Activated CD8-positive, alpha-beta memory T cell treated with anti-CD3 and anti-CD28 coated beads for 48 hours (primary cell): ENCODE results near the gene TSEN15.
"Not testable (repeated sequence)": the region's sequence is repeated elsewhere in the genome, so short reads cannot be mapped to it uniquely, and the experiment has no call there.

ENCODE experiments used
- DNase-seq, 3 experiments: peaks; one replicate each; pipeline ENCODE4 v3.0.0-alpha.2; 2020; ENCODE audit warnings: low read depth in 2 of 3, low spot score in 2 of 3

TSEN15 gene

DNA sequence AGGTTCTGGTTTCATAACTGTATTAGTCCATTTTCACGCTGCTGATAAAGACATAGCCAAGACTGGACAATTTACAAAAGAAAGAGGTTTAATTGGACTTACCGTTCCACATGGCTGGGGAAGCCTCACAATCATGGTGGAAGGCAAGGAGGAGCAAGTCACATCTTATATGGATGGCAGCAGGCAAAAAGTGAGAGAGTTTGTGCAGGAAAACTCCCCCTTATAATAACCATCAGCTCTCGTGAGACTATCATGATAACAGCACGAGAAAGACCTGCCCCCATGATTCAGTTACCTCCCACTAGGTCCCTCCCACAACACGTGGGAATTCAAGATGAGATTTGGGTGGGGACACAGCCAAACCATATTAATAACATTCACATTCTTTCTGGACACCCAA lies 45.0 kb downstream of the TSEN15 start:
- not testable (repeated sequence) for DNase-seq

DNA sequence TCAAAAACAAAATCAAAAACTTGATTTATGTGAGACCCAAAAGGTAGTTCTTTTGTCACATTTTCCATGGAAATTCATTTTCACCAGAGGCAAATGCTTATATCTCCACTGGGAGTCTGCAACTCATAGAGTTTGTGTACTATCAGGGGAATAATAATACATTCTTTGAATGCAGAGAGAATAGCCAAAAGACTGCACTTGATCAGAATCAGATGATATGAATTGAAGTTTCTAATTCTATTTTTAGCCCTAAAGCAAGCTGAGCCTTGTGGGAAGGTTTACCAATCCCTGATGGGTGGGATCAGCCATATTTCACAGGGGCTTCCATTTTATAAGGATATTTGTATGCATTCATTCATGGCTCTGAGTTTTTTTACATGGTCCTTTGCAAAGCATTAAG lies 49.6 kb downstream of the TSEN15 start:
- no peak for DNase-seq

DNA sequence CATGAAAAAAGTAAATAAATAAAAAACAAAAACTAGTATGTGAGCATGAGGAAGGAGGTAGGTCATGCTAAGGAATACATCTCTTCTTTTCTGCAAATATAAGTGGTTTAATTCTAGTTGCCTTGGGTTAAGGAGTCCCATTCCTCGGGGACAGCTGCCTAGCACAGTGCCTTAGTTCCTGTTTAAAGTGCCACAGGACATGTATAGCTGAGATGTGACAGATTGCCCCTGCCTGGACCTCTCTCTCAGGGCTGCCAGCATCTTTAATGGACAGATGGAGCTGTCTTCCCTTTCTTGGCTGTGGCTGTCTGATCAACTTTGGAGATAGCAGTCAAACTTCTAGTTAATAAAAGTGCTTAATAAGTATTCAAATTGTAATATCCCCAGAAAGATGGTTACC lies 50.0 kb downstream of the TSEN15 start:
- DNase-seq: no peak

DNA sequence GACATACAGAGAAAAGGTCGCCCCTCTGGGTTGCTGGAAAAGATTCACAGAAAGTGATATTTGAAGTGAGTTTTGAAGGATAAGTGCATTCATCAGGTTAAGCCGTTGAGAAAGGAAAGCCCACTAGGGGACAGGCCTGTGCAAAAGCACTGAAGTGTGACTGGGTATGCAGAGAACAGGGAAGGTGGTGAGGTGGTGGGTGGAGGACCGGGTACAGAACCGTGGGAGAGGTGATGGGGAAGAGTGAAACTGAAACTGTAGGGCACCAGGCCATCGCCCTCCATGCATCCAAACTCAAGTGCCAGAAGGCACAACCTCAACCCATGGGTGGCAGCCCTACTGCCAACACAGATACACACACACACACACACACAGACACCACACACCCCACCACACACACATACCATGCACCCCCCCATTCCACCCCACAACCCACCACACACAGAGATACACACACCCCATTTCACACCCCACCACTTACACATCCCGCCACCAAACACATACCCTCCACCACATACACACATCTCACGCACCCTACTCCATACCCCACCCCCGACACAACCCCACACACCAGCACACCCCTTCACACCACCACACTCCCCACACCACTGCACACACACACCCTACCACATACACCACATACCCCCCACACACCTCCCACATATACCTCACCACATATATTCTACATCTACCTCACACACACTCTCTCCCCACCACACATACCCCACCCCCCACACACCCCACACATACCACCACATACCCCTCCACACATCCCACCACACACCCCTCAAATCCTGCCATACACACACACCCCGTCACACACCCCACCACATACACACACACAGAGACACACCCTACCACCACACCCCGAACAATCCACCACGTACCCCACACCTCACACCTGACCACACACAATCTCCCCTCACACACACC lies 59.0 kb downstream of the TSEN15 start:
- no peak for DNase-seq

DNA sequence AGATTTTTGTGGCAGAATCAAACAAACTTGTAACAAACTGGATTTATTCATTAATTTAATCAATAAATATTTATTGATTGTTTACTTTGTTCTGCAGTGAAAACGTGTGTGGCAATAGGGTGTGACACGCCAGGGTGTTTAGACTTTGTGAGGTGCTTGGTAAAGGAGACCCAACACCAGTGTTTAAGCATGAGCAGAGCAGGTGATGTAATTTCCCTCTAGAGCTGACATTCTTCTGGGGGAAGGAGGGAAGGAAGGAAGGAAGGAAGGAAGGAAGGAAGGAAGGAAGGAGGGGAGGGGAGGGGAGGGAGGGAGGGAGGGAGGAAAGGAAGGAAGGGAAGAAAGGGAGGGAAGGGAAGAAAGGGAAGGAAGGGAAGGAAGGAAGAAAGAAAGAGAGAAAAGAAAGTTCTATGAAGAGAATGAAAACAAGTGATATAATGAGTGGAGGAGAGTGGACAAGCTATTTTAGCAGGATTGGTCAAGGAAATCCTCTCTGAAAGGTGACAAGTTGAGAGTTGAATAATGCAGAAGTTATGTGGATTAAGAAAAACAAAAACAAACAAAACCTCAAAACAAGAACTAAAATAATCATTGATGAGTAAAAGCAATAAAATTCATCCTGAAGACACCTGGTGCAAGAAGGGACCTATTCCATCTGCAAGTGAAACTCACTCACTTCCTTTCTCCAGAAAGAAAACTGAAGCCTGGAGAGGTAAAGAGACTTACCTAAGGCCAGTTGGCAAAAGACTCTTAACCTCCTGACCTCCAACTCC lies 60.8 kb downstream of the TSEN15 start:
- no peak for DNase-seq

DNA sequence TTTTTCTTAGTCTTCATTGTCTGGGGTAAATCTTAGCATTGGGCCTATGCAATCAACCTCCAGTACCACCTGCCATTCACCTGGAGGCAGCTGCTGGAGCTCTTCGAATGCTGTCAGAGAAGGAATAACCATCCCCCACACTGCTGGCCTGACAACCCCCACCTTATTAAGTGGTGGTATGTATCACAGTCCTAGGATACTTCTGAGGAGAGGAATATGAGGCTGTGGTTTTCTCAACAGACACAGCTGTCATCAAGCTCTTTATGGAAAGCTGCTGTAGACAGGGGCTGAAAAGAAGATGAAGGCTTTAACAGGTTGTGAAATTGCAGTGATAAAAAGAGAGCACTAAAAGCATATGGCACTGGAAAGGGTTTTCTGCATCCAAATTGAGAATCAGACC lies 61.7 kb downstream of the TSEN15 start:
- no peak for DNase-seq

DNA sequence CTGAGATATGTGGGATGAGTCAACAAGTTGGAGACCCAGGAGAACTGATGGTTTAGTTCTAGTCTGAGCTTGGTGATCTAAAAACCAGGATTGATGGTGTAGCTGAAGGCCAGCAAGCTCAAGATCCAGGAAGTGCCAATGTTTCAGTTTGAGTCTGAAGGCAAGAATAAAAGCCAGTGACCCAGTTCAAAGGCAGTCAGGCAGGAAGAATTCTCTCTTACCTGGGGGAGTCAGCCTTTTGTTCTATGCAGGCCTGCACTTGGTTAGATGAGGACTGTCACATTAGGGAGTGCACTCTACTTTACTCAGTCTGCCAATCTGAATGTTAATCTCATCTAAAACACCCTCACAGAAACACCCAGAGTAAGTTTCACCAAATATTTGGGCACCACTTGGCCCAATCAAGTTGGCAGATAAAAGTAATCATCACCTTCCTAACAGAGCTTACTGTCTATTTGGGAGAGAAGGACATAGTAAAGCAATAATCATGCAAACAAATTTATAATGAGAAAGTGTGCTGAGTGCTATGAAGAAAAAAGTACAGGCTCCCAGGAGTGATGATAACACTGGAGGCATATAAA lies 63.4 kb downstream of the TSEN15 start:
- no peak for DNase-seq

DNA sequence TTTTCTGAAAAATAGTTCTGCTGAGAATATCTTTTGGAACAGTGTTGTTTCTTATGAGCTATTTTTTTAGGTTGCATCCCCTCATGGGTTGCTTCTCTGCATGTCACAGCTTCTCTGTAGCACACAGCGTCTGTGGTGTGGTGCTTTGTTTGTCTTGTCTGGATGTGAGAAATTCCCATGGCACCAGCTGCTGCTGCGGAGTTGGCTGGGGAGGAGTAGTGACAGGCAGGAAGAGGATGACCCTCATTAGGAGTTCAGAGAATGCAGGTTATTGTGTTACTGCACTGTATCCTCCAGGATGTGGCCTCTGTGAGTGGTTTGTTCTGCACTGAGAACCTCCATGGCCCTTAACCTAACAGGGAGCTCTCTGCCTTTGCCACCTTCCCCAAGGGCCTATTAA lies 64.8 kb downstream of the TSEN15 start:
- no peak for DNase-seq

DNA sequence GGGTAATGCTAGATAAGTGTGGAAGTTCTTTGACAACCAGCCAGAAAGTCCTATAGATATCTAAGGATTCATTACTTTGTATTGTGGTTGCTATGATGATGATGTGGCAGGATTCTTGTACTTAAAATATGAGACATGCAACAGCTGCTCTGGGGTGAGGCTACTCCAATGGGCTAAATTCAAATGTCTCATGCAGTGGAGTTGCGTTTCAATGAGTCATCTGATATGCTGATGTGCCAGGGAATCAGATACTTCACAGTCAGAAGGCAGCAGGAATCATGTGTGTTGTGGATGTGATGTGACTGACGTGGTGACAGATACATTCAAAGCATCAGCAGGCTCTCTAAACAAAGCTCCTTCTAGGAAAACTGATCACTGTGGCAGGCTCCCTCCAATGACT lies 66.5 kb downstream of the TSEN15 start:
- no peak for DNase-seq
